ENCODE data around the gene SLC1A3. TPM values are rescaled to one million over a fixed set of nuclear protein-coding genes. Genes with fewer than 3 reads are reported as not detected.

The SLC1A3 gene
- total RNA-seq, 2 donors from 2014 or later = 10.5 to 12.7 TPM

DNA sequence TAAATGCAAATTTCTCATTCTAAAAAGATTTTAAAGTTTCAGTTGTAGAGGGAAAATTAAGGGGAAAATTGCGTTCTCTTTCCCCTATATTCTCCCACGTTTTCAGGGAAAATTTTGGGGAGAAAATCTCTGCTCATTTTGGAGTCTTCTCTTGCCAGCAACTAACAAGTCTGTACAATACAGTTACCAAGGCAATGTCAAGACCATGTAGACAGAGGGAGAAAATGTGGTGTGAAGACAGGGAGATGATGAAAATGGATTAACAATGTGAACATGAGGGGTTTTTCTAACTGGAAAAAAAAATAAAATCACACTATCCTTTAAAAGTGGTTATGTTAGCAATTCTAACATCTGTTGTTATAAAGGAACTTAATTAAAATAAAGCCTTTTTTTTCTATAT, 22.3 kb downstream of the SLC1A3 start:
- H3K4me1 ChIP-seq (replicated peaks) = no peaks in the 10 kb centered on the region
- H3K27me3 ChIP-seq (replicated peaks; ENCODE audit: insufficient read depth) = no peaks in the 10 kb centered on the region
- TF ChIP-seq POLR2A (IDR thresholded peaks at IDR 0.05) (no peak), POLR2AphosphoS5 (IDR thresholded peaks at IDR 0.05) (no peak), CTCF (IDR thresholded peaks at IDR 0.05) (no peak)
- intact Hi-C loops (cut with DNase I) = no loop called here
- no peak for DNase-seq (ENCODE audit: low spot score)
- no peaks in the 10 kb centered on the region for H3K9me3 ChIP-seq
- no peak overlapping the region for H3K4me3 ChIP-seq
- H3K27ac ChIP-seq = no peak overlapping the region
- H3K36me3 ChIP-seq = no peaks in the 10 kb centered on the region
- WGBS = 51% methylated on average over 2 of the region's 2 CpGs

DNA sequence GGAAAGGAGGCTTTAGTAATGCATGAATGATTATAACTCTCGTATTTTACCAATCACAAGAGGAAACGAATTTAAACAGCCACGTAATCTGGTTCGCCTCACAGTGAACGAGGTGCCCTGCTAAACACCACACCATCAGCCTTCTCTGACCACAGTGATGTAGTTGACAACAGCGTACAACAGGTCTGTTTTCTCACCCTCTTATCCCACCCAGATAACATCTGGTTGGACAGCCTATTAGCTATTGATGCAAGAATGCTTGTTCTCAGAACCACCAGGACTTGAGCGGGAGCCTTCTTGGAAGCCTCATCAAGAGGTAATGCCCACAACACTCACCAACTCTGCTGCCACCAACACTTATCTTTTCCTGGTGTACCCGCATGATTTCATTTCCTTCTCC, 23.3 kb downstream of the SLC1A3 start:
- H3K4me1 ChIP-seq (replicated peaks) = no peaks in the 10 kb centered on the region
- TF ChIP-seq CTCF (IDR thresholded peaks at IDR 0.05) = no peak
- no peak for TF ChIP-seq POLR2A (IDR thresholded peaks at IDR 0.05)
- TF ChIP-seq POLR2AphosphoS5 (IDR thresholded peaks at IDR 0.05) = no peak
- no peak overlapping the region for H3K4me3 ChIP-seq
- H3K27ac ChIP-seq = no peak overlapping the region
- WGBS = 92% methylated on average over 8 of the region's 8 CpGs
- intact Hi-C loops (cut with DNase I) = no loop called here
- H3K36me3 ChIP-seq = no peaks in the 10 kb centered on the region
- no peaks in the 10 kb centered on the region for H3K9me3 ChIP-seq
- DNase-seq (ENCODE audit: low spot score) = no peak
- no peaks in the 10 kb centered on the region for H3K27me3 ChIP-seq (replicated peaks; ENCODE audit: insufficient read depth)

DNA sequence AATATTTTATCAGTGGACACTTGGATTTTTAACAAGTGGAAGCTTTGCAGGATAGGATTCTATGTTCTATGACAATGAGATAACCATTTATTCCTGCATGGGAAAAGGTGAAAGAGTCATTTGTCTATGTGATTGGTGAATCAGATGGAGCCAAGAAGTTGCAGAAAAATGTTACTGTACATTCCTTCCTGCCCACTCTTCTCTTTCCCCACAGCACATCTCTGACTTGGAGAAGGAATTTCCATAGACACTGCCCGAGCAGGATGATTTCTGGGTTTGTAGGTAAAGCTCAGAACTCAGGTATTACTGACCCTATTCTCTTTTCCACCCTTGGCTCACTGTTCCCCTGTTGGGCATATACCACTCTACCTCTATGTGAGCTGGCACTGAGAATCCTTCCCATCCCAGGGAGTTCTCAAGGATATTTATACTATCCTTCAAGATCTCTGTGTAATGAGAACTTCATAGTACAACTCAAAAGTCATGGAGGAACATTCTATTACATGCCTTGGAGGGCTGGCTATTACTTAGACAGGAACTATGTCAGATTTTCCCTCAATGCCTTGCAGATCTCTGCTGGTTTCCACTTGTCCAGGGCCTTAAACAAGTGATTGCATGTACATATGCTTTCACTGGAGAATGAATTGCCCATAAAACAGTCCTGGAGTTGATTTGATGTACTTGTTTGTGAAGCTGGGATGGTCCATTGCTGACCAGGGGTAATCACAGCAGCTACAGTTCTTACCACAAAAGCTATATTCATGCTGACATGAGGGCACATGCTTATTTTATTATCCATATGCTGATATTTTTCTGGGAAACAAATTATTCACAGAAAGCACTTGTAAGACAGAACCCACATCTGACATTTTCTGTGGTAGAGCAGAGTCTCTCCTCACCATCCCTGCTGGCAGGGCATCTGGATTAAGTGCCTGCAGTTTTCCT, 24.1 kb downstream of the SLC1A3 start:
- no peak for TF ChIP-seq CTCF (IDR thresholded peaks at IDR 0.05)
- no peak for TF ChIP-seq POLR2A (IDR thresholded peaks at IDR 0.05)
- TF ChIP-seq POLR2AphosphoS5 (IDR thresholded peaks at IDR 0.05) = no peak
- no peak for DNase-seq (ENCODE audit: low spot score)
- 90% methylated on average over 1 of the region's 1 CpG for WGBS
- Histone ChIP-seq H3K4me3 (no peak overlapping the region), H3K27ac (no peak overlapping the region), H3K4me1 (replicated peaks) (no peaks in the 10 kb centered on the region), H3K36me3 (no peaks in the 10 kb centered on the region), H3K9me3 (no peaks in the 10 kb centered on the region), H3K27me3 (replicated peaks; ENCODE audit: insufficient read depth) (no peaks in the 10 kb centered on the region)
- intact Hi-C loops (cut with DNase I) = no loop called here

DNA sequence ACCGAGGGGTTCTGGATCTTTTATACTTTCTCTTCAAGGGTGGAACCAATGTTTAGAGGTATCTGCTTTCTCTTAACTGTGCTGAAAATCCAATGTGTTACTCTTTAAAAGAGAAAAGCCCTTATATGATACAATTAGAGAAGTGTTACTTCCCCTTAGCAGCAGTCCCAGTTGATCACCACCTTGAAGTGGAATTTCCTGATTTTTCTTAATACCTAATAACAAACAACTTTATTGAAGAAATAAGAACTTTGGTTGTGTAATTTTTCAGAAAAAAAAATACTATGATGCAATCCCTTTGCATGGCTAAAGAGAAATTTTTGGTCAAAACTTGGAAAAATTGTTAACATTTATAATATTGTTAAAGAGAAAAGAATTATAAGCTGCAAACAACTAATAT, 24.7 kb downstream of the SLC1A3 start:
- Histone ChIP-seq H3K9me3 (no peaks in the 10 kb centered on the region), H3K27ac (no peak overlapping the region), H3K27me3 (replicated peaks; ENCODE audit: insufficient read depth) (no peaks in the 10 kb centered on the region), H3K4me1 (replicated peaks) (no peaks in the 10 kb centered on the region), H3K4me3 (no peak overlapping the region), H3K36me3 (no peaks in the 10 kb centered on the region)
- intact Hi-C loops (cut with DNase I) = no loop called here
- 29% methylated on average over 1 of the region's 1 CpG for WGBS
- no peak for DNase-seq (ENCODE audit: low spot score)
- TF ChIP-seq POLR2A (IDR thresholded peaks at IDR 0.05) = no peak
- no peak for TF ChIP-seq POLR2AphosphoS5 (IDR thresholded peaks at IDR 0.05)
- no peak for TF ChIP-seq CTCF (IDR thresholded peaks at IDR 0.05)

All from prostate gland (tissue), 2 donors.